ENCODE results near the gene IQCH. TPM values are rescaled to one million over a fixed set of nuclear protein-coding genes. Genes with fewer than 3 reads are reported as not detected.

Gene IQCH
- total and polyA plus RNA-seq, 9 of the 15 experiments (the other 6 are each of a cell fraction or from before 2014, with no cell fraction given): 1.8 to 3.9 (median 2.7) TPM

DNA sequence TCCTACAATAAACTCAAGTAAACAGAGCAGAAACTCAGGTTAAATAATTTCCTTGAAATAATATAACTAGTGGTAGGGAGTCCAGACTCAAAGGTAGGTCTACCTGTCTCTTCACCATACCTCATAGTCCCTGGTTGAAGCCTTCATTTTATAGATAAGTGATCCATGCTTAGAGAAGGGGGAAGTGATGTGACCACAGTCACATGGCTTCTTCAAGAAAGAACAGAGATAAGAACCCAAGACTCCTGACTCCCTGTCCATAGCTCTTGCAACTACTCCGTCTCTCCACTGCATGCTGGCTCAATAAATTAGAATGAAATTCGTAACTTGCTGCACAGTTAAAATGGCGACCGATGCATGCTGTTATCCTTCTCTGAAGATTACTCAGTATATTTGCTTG is 255.3 kb downstream of the IQCH start (continued):
- TF ChIP-seq, protein P1, sequence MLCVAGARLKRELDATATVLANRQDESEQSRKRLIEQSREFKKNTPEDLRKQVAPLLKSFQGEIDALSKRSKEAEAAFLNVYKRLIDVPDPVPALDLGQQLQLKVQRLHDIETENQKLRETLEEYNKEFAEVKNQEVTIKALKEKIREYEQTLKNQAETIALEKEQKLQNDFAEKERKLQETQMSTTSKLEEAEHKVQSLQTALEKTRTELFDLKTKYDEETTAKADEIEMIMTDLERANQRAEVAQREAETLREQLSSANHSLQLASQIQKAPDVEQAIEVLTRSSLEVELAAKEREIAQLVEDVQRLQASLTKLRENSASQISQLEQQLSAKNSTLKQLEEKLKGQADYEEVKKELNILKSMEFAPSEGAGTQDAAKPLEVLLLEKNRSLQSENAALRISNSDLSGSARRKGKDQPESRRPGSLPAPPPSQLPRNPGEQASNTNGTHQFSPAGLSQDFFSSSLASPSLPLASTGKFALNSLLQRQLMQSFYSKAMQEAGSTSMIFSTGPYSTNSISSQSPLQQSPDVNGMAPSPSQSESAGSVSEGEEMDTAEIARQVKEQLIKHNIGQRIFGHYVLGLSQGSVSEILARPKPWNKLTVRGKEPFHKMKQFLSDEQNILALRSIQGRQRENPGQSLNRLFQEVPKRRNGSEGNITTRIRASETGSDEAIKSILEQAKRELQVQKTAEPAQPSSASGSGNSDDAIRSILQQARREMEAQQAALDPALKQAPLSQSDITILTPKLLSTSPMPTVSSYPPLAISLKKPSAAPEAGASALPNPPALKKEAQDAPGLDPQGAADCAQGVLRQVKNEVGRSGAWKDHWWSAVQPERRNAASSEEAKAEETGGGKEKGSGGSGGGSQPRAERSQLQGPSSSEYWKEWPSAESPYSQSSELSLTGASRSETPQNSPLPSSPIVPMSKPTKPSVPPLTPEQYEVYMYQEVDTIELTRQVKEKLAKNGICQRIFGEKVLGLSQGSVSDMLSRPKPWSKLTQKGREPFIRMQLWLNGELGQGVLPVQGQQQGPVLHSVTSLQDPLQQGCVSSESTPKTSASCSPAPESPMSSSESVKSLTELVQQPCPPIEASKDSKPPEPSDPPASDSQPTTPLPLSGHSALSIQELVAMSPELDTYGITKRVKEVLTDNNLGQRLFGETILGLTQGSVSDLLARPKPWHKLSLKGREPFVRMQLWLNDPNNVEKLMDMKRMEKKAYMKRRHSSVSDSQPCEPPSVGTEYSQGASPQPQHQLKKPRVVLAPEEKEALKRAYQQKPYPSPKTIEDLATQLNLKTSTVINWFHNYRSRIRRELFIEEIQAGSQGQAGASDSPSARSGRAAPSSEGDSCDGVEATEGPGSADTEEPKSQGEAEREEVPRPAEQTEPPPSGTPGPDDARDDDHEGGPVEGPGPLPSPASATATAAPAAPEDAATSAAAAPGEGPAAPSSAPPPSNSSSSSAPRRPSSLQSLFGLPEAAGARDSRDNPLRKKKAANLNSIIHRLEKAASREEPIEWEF (CRISPR knock-in tag; IDR thresholded peaks at IDR 0.05): peak; percentile 48; the same call in 1 of the 2 replicates
- peak; percentile 87 for TF ChIP-seq SPI1 (IDR thresholded peaks at IDR 0.05; ENCODE audit: borderline replicate concordance, low read depth, low read length)
- no peak for TF ChIP-seq ZBTB8A (IDR thresholded peaks at IDR 0.05; ENCODE audit: partially characterized antibody)
- no peak for TF ChIP-seq ZNF57 (CRISPR knock-in tag; IDR thresholded peaks at IDR 0.05)
- TF ChIP-seq KLF6 (CRISPR knock-in tag; IDR thresholded peaks at IDR 0.05; ENCODE audit: borderline replicate concordance): no peak
- TF ChIP-seq, protein P2, sequence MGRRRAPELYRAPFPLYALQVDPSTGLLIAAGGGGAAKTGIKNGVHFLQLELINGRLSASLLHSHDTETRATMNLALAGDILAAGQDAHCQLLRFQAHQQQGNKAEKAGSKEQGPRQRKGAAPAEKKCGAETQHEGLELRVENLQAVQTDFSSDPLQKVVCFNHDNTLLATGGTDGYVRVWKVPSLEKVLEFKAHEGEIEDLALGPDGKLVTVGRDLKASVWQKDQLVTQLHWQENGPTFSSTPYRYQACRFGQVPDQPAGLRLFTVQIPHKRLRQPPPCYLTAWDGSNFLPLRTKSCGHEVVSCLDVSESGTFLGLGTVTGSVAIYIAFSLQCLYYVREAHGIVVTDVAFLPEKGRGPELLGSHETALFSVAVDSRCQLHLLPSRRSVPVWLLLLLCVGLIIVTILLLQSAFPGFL (CRISPR knock-in tag; IDR thresholded peaks at IDR 0.05): no peak
- TF ChIP-seq, protein P3, sequence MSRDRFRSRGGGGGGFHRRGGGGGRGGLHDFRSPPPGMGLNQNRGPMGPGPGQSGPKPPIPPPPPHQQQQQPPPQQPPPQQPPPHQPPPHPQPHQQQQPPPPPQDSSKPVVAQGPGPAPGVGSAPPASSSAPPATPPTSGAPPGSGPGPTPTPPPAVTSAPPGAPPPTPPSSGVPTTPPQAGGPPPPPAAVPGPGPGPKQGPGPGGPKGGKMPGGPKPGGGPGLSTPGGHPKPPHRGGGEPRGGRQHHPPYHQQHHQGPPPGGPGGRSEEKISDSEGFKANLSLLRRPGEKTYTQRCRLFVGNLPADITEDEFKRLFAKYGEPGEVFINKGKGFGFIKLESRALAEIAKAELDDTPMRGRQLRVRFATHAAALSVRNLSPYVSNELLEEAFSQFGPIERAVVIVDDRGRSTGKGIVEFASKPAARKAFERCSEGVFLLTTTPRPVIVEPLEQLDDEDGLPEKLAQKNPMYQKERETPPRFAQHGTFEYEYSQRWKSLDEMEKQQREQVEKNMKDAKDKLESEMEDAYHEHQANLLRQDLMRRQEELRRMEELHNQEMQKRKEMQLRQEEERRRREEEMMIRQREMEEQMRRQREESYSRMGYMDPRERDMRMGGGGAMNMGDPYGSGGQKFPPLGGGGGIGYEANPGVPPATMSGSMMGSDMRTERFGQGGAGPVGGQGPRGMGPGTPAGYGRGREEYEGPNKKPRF (IDR thresholded peaks at IDR 0.05; ENCODE audit: low read depth, low read length): no peak
- TF ChIP-seq, protein P4, sequence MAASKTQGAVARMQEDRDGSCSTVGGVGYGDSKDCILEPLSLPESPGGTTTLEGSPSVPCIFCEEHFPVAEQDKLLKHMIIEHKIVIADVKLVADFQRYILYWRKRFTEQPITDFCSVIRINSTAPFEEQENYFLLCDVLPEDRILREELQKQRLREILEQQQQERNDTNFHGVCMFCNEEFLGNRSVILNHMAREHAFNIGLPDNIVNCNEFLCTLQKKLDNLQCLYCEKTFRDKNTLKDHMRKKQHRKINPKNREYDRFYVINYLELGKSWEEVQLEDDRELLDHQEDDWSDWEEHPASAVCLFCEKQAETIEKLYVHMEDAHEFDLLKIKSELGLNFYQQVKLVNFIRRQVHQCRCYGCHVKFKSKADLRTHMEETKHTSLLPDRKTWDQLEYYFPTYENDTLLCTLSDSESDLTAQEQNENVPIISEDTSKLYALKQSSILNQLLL (CRISPR knock-in tag; IDR thresholded peaks at IDR 0.05; ENCODE audit: borderline replicate concordance): no peak
- TF ChIP-seq CTBP1 (IDR thresholded peaks at IDR 0.05; ENCODE audit: borderline replicate concordance): peak; percentile 15; the same call in 1 of the 2 replicates
- TF ChIP-seq SMARCE1 (IDR thresholded peaks at IDR 0.05): peak; percentile 39; the same call in 1 of the 2 replicates
- peak; percentile 52; the same call in 1 of the 2 replicates for TF ChIP-seq ESRRA (IDR thresholded peaks at IDR 0.05; ENCODE audit: borderline replicate concordance, low read depth)
- peak; percentile 49; the same call in 1 of the 2 replicates for TF ChIP-seq ZNF766 (CRISPR knock-in tag; conservative IDR thresholded peaks at IDR 0.05)
- TF ChIP-seq, protein P5, sequence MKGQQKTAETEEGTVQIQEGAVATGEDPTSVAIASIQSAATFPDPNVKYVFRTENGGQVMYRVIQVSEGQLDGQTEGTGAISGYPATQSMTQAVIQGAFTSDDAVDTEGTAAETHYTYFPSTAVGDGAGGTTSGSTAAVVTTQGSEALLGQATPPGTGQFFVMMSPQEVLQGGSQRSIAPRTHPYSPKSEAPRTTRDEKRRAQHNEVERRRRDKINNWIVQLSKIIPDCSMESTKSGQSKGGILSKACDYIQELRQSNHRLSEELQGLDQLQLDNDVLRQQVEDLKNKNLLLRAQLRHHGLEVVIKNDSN (CRISPR knock-in tag; IDR thresholded peaks at IDR 0.05): peak; percentile 55; the same call in 1 of the 2 replicates
- TF ChIP-seq, protein P6, sequence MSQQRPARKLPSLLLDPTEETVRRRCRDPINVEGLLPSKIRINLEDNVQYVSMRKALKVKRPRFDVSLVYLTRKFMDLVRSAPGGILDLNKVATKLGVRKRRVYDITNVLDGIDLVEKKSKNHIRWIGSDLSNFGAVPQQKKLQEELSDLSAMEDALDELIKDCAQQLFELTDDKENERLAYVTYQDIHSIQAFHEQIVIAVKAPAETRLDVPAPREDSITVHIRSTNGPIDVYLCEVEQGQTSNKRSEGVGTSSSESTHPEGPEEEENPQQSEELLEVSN (IDR thresholded peaks at IDR 0.05; ENCODE audit: borderline replicate concordance in 1 of 2, extremely low read depth in 1 of 2, insufficient read depth in 1 of 2, insufficient read length in 1 of 2, low read depth in 1 of 2, low read length in 1 of 2, poor library complexity in 1 of 2, severe bottlenecking in 1 of 2): peak in 1 of 2 experiments; percentile 31
- TF ChIP-seq CBX2 (IDR thresholded peaks at IDR 0.05; ENCODE audit: insufficient read depth, low read length, poor library complexity, severe bottlenecking): no peak

Measured in K562 (cell line).